Esophagus muscularis mucosa (tissue), 4 donors: ENCODE results near the gene PSMA1.

Experiments used
- CTCF ChIP-seq, 3 experiments: fragments of 200-600 bp in 2 of 3; fragments of 450-650 bp in 1 of 3; sonication (generic) in 2 of 3; IDR thresholded peaks; one replicate each; pipeline ENCODE4 v1.5.1; 2017 to 2019; ENCODE audit warnings: antibody characterized with exemption in 3 of 3, mild to moderate bottlenecking in 2 of 3, moderate library complexity in 1 of 3
- EP300 ChIP-seq: sonication (generic); formaldehyde crosslinking; IDR thresholded peaks from one replicate; pipeline ENCODE4 v1.6.1; 2017; ENCODE audit warnings: antibody characterized with exemption
- POLR2A ChIP-seq: fragments of 450-650 bp; IDR thresholded peaks from one replicate; pipeline ENCODE4 v1.6.1; 2017; ENCODE audit warnings: antibody characterized with exemption, moderate library complexity, mild to moderate bottlenecking, low read depth
- POLR2AphosphoS5 ChIP-seq, 2 donors: sonication (generic); formaldehyde crosslinking; IDR thresholded peaks; one replicate each; pipeline ENCODE4 v1.6.1; 2017; ENCODE audit warnings: antibody characterized with exemption in 2 of 2

- TF ChIP-seq CTCF (IDR thresholded peaks at IDR 0.05) (no peak), POLR2A (no peak), POLR2AphosphoS5 (IDR thresholded peaks at IDR 0.05) (no peak), EP300 (no peak)
Observed at GRCh38 chr11:14547440-14547839, 27.3 kb upstream of the PSMA1 start.
